Peyer's patch (tissue), 4 donors: Measurements from ENCODE around the gene NPY4R. TPM values are rescaled to one million over a fixed set of nuclear protein-coding genes. Genes with fewer than 3 reads are reported as not detected.
"Not testable (repeated sequence)": the region's sequence is repeated elsewhere in the genome, so short reads cannot be mapped to it uniquely, and the experiment has no call there.

Experiments used
- DNase-seq, 3 donors: peaks; one replicate each; pipeline ENCODE4 v3.0.0-alpha.2; 2017 to 2019
- H3K27ac ChIP-seq, 4 donors: fragments of 200-600 bp; sonication (generic); one replicate each; pipeline ENCODE4 v1.5.1; 2016 to 2019
- H3K27me3 ChIP-seq, 2 donors: fragments of 200-600 bp; sonication (generic); one replicate each; pipeline ENCODE4 v1.5.1; 2019
- H3K36me3 ChIP-seq, 3 donors: fragments of 200-600 bp; sonication (generic); one replicate each; pipeline ENCODE4 v1.5.1; 2016 to 2019
- H3K4me1 ChIP-seq, 4 donors: fragments of 200-600 bp; sonication (generic); one replicate each; pipeline ENCODE4 v1.5.1; 2016 to 2019
- H3K4me3 ChIP-seq, 4 donors: fragments of 200-600 bp; sonication (generic); 1 replicate in 3 of 4; 2 replicates in 1 of 4; pipeline ENCODE4 v1.5.1; 2016 to 2019; ENCODE audit warnings: mild to moderate bottlenecking in 1 of 4
- H3K9me3 ChIP-seq, 4 donors: fragments of 200-600 bp; sonication (generic); one replicate each; pipeline ENCODE4 v1.5.1; 2016 to 2019; ENCODE audit warnings: mild to moderate bottlenecking in 1 of 4
- total RNA-seq, 4 donors: library from RNA; depleted of rRNA; stranded (reverse); fragments of >200 nt; gene quantifications; one replicate each; pipeline ENCODE4 v1.1.0, GENCODE V29; 2016

Gene NPY4R
- total RNA-seq, 4 donors from 2014 or later: 1.5 to 1.9 TPM; not detected in 2

GRCh38 chr10:46445389-46446122 lies 20.2 kb downstream of the NPY4R start:
- not testable (repeated sequence) for H3K27me3 ChIP-seq, H3K36me3 ChIP-seq, H3K4me1 ChIP-seq, DNase-seq, H3K9me3 ChIP-seq, H3K4me3 ChIP-seq, H3K27ac ChIP-seq

- not testable (repeated sequence) for H3K4me1 ChIP-seq
Observed at GRCh38 chr10:46443422-46443821, 22.3 kb downstream of the NPY4R start.

GRCh38 chr10:46442706-46443275 lies 23.0 kb downstream of the NPY4R start:
- H3K27me3 ChIP-seq, H3K36me3 ChIP-seq, H3K4me1 ChIP-seq, DNase-seq, H3K4me3 ChIP-seq, H3K9me3 ChIP-seq: not testable (repeated sequence)
- H3K27ac ChIP-seq: peak overlapping the region in 1 of 4 donors; percentile 12

More at GRCh38 chr10:46443422-46443821, 22.3 kb downstream of the NPY4R start:
- not testable (repeated sequence) for H3K27me3 ChIP-seq, H3K4me3 ChIP-seq, H3K27ac ChIP-seq, DNase-seq, H3K36me3 ChIP-seq, H3K9me3 ChIP-seq

GRCh38 chr10:46441837-46442278 lies 23.9 kb downstream of the NPY4R start:
- not testable (repeated sequence) for H3K9me3 ChIP-seq, H3K4me1 ChIP-seq, H3K4me3 ChIP-seq, H3K36me3 ChIP-seq, H3K27ac ChIP-seq, H3K27me3 ChIP-seq
- peak in 1 of 3 donors; percentile 28 for DNase-seq

GRCh38 chr10:46440942-46441341 lies 24.8 kb downstream of the NPY4R start:
- not testable (repeated sequence) for H3K27me3 ChIP-seq, H3K4me1 ChIP-seq, H3K36me3 ChIP-seq, H3K4me3 ChIP-seq, H3K27ac ChIP-seq, DNase-seq, H3K9me3 ChIP-seq

- not testable (repeated sequence) for H3K4me3 ChIP-seq, DNase-seq, H3K27me3 ChIP-seq, H3K9me3 ChIP-seq, H3K36me3 ChIP-seq, H3K4me1 ChIP-seq, H3K27ac ChIP-seq
Observed at GRCh38 chr10:46423550-46423949, 42.2 kb downstream of the NPY4R start.

- H3K36me3 ChIP-seq, H3K4me1 ChIP-seq, DNase-seq, H3K9me3 ChIP-seq, H3K4me3 ChIP-seq, H3K27ac ChIP-seq, H3K27me3 ChIP-seq: not testable (repeated sequence)
Observed at GRCh38 chr10:46419570-46420379, 46.0 kb downstream of the NPY4R start.

GRCh38 chr10:46418283-46418682 lies 47.5 kb downstream of the NPY4R start:
- H3K27me3 ChIP-seq, H3K4me1 ChIP-seq, DNase-seq, H3K36me3 ChIP-seq, H3K27ac ChIP-seq, H3K9me3 ChIP-seq, H3K4me3 ChIP-seq: not testable (repeated sequence)

- H3K4me1 ChIP-seq, H3K4me3 ChIP-seq, H3K36me3 ChIP-seq, H3K27ac ChIP-seq, H3K27me3 ChIP-seq, DNase-seq, H3K9me3 ChIP-seq: not testable (repeated sequence)
Observed at GRCh38 chr10:46415291-46415690, 50.5 kb downstream of the NPY4R start.

GRCh38 chr10:46412665-46413064 lies 53.1 kb downstream of the NPY4R start:
- not testable (repeated sequence) for DNase-seq, H3K9me3 ChIP-seq, H3K36me3 ChIP-seq, H3K4me1 ChIP-seq, H3K4me3 ChIP-seq, H3K27me3 ChIP-seq, H3K27ac ChIP-seq

GRCh38 chr10:46411123-46411522 lies 54.6 kb downstream of the NPY4R start:
- H3K4me3 ChIP-seq, H3K27ac ChIP-seq, H3K36me3 ChIP-seq, H3K9me3 ChIP-seq, DNase-seq, H3K4me1 ChIP-seq, H3K27me3 ChIP-seq: not testable (repeated sequence)

Other genes starting within 250 kb of the NPY4R start
- not detected for gene ANTXRL, start 179.0 kb downstream of the NPY4R start, total RNA-seq
- not detected for gene ANXA8L1, start 90.2 kb downstream of the NPY4R start, total RNA-seq
- 10 to 100 TPM in 3 of 4 donors, 1 to 10 TPM in 1; 6.6 to 79.9 (median 54.7) TPM for gene GPRIN2, start 90.7 kb upstream of the NPY4R start, total RNA-seq
- gene SYT15, start 113.2 kb upstream of the NPY4R start, total RNA-seq: 1 to 10 TPM in 1 of 4 donors, under 1 TPM in 3; 0.18 to 4.1 (median 0.46) TPM